HG03439 (cell line): Measurements from ENCODE around the gene FKBP8.

Experiments
- ATAC-seq: cut with Tn5 transposase; IDR thresholded peaks from one replicate; pipeline ENCODE4 v1.9.1; 2021; ENCODE audit warnings: mild to moderate bottlenecking, moderate library complexity; ENCODE audit not compliant: unreplicated experiment

The FKBP8 gene

DNA sequence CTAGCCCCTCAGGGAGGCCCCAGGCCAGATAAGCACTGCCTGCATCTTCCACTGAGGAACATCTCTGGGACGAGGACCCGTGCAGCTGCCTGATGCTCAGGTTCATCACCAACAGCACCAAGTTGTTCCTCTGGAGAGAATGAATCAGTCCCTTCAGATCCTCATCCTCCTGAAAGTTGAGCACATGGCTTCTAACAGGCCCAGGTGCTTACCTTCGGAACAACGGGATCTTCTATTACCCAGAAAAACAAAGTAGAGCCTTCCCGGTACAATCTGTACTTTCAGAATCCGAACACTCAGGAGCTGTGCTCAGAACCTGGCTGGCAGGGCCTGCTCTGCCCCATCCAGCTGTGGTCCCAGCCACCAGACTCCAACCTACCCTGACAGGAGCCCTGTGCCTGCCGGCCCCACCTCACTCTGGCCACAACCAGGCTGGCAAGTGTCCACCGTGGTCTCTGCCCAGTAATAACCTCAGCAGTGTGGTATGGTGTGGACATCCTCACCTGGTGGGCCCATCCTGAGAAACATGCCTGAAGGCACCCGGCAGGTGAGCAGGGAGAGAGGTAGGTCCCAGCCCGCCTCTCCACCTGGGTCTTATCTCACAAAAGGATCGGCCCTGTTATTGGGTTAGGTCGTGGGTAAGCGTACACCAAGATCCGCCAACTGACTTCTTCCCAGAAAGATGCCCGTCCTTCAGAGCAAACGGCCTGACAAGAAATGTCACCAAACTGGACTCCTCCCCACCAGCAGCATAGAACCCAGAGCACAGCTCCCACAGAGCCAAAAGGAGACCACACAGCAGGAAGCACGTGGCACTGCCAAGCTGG, 55.6 kb downstream of the FKBP8 start:
- ATAC-seq: no peak

DNA sequence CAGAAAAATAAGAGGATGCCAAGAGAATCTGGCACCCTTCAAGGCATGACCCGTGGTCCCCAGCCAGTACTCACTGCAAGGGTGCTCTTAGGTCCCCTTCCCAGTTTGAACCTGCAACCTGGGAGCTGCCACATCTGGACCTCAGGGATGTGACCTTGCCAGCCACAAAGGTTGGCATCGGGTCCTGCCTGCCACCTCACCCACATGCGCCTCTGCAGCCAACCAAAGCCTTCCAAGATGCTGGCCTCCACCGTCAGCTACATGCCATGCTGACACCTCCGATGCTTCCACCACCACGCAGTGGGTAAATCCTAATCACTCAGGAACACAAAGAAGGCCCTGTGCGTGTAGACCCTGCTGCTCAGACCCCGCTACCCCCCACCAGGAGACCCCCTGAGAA, 56.6 kb downstream of the FKBP8 start:
- ATAC-seq: no peak

DNA sequence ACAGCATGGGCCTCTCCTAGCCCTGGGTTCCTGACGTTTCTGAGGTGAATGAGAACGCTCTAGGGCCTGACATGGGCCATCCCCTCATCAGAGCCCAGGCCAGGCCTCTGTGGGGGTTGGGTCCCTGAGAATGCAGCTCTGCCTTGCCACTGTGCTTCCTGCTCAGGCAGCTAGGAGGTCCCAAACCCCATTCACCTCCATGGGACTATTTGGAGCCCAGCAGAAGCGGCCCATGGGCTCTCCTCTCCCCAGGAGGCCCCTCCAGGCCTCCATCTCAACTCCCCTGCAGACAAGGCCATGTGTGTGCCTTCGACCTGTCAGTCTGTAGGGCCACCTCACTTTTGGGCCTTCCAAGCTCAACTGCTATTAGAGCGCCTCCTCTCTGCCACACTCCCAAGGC, 58.4 kb downstream of the FKBP8 start:
- ATAC-seq: no peak

DNA sequence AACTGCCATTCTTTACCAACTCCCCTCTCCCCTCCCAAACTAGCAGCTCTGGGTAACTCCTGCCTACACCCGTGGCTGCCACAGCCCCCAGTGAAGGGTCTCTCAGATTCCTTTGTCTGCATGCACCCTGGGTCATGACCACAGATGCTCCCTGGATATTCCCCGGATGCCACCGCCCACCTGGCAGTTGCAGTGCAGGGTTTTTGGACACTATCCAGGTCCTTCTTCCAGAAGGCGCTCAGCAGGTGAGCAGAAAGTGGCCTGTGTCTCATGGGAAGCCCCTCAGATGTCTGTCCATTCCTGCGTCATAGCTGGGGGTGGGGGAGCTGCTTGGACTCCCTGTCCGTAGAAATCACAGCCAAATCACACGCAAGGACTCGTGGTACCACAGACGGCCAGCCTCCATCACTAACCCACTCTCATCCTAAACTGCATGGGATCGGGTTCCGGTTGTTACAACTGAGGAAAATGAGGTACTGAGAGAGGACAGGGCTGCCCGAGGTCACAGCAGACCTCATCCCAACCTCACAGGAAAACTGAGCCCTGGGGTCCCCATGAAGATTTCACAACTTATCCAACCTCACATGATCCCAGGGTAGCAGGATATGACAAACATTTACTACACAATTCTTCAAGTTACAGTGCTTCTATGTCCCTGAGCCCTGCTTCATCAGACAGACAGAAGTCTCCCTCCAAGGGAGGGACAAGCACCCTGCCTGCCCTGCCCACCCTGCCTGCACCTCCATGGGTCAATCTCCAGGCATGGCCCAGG, 60.1 kb downstream of the FKBP8 start:
- ATAC-seq: no peak
